Fibroblast of skin of back (primary cell): ENCODE results near the gene CEP104.

Experiments
- DNase-seq: peaks from one replicate; pipeline ENCODE4 v3.0.0-alpha.2; 2013

Gene CEP104

DNA sequence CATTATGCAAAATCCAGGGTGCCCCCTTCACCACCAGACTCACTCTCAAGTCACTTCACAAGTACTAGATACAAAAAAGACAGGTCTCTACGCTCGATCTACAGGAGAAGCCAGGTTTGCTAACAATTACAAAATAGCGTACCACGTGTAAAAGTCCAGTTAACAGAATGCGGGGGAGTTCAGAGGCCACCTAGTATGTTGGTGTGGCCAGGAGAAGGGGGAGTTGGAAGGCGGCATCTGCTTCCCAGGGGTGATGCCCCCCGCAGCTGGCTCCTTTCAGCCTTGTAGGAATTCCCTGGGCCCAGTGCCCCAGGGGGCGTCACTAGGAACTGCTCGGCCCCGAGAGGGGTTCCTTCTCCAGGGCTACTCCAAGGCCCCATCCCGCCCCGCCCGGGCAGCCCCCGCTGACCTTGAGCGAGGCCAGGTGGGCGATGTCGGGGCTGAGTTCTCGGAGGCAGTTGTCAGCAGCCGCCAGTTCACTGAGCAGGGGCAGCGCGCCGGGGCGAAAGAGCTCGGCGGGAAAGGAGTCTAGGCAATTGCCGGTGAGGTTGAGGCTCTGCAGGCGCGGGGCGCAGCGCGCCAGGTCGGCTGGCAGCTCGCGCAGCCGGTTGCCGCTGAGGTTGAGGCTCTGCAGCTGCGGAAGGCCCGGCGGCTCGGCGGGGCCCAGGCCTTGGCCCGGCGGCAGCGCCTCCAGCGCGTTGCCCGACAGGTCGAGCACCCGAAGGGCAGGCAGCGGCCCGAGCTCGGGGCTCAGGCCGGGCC is 61.4 kb downstream of the CEP104 start:
- no peak for DNase-seq

GRCh38 chr1:3790952-3791351 is 66.1 kb downstream of the CEP104 start:
- no peak for DNase-seq

GRCh38 chr1:3790500-3790923 is 66.5 kb downstream of the CEP104 start:
- DNase-seq, result no peak

- no peak for DNase-seq
These were observed 67.3 kb downstream of the CEP104 start for GRCh38 chr1:3789421-3790300.

GRCh38 chr1:3788756-3789420 is 68.1 kb downstream of the CEP104 start:
- DNase-seq, result no peak

DNA sequence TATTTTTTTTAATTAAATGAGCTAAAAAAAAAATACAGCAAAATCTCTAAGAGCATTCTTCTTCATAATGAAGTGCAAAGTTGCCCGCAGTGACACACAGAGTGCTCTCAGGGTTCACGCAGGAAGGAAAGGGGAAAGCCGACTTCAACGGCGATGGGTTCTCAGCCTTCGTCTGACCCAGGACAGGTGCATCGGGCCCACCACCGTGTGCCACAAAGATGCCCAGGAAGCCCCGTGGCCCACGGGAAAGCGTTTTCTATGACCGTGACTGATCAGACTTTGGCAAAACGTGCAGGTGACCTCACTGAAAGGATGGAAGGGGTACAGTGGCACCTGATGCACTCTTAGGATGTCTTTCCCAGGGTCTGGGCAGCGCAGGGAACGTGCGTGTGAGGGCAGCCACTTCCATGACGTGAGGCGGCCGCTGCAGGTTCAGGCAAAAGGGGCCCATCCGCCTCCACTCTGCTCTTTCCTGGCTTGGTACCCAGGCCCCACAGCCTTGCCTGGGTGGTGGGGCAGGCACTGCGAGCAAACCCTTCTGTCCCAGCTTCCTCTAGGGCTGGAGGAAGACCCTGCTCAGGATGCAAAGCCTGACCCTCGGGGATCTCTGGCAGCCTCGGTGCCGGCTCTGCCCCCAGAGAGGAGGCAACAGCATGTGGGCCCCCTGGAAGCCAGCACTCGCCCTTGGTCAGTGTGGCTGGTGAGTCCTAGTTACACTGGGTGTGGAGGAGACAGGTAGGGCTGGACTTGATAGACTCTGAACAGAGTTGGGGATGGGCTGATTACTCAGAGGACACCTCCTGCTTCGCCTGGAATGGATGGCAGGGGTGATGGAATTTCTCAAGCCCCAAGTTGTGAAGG is 69.0 kb downstream of the CEP104 start:
- no peak for DNase-seq

- DNase-seq, result no peak
These were observed 69.7 kb downstream of the CEP104 start for GRCh38 chr1:3787349-3787715.

- no peak for DNase-seq
These were observed 70.3 kb downstream of the CEP104 start for GRCh38 chr1:3786468-3787348.

- DNase-seq, result no peak
These were observed 71.4 kb downstream of the CEP104 start for GRCh38 chr1:3785456-3786157.

DNA sequence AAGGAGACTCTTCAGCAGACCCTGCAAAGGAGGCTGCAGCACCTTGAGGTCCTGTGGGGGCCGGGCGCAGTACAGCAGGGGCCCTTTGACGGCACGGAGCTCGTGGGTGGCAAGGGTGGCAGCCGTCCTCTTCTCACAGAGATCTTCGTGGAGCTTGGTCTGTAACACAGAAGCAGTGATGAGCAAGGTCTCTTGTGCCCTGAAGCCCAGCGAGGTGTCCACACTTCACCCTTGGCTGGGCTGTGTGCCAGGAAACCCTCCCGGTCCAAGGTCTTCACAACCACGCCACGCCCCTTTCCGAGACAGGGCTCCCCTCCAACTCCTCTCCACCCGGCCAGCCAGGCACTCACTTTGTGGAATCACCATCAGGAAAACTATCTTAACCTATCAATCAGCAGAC is 72.0 kb downstream of the CEP104 start:
- no peak for DNase-seq

DNA sequence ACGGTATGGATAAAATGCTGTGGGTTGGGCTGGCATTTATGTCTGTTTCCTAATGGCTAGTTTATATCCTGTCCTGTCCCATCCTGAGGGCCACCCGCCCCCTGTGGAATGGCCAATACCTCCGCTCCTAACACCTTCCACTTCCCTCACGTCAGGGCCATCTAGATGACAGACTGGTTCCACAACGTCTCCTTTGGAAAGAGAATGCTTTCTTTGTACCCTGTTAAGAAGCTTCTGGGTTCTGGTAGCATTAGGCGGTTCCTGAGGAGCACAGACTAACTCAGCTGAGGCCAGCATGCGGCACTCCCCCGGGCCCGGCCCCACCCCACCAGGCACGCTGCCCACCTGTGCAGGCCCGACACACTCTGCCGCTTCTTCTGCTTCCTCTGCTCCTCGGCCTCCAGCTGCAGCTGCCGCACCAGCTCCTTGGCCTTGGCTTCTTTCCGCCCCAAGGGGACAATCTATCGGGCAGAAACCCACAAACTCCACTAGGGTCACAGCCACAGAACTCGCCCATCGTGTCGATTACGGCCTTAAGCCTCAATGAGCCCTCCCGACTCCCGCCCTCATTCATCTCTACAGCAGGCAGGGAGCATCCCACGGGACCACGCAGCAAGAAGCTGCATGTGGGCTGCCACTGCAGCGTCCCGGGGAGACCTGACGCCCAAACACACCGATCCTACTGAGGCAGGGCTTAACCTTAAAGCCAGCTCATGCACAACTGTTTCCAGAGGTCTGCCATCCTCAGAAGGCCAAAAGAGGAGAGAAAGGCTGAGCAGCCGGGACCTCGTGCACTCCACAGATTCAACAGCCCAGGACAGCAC is 73.1 kb downstream of the CEP104 start:
- no peak for DNase-seq

GRCh38 chr1:3780901-3781300 is 76.1 kb downstream of the CEP104 start:
- DNase-seq, result no peak

- no peak for DNase-seq
These were observed 77.0 kb downstream of the CEP104 start for GRCh38 chr1:3779912-3780416.

- DNase-seq, result no peak
These were observed 77.6 kb downstream of the CEP104 start for GRCh38 chr1:3779265-3779911.

GRCh38 chr1:3778590-3779264 is 78.3 kb downstream of the CEP104 start:
- no peak for DNase-seq

DNA sequence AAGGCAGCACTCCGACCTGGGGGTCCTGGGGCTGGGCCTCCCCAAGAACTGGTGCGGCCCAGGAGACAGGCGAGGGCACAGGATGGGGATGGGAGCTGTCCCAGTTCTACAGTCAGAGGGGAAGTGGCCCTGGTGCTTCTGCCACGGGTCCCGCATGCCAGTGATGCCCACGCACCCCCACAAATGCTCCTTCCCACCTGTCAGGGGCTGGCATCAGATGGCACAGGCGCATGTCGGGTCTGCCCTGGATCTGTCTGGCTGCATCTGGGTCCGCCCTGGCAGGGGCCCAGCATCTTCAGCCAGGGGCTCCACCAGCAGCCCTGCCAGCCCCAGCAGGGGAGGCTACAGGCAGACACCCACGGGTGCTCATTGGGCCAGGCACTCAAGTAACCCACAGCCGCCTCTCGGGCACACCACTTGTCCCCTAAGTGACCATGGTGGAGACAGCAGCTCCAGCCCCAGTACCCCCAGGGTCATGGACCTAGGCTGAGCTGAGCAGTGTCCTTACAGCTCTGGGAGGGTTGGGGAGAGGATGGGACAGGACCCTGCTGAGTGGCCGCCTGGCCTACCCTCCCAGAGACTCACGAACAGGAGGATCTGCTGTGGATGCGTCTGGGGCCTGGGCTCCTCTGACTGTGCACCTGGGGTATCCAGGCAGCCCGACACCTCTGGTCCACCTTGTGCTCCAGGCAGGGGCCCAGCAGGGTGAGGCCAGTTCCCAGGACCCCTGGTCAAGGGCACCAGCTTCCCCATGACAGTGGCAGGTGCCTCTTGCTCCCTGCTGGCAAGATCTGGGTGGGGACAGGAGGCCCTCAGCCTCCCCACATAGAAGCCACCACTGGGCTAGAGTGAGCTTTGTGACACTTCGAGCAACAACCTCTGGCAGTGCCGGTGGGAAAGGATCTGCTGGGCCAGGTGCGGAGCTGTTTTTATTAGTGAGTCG is 79.1 kb downstream of the CEP104 start:
- no peak for DNase-seq

DNA sequence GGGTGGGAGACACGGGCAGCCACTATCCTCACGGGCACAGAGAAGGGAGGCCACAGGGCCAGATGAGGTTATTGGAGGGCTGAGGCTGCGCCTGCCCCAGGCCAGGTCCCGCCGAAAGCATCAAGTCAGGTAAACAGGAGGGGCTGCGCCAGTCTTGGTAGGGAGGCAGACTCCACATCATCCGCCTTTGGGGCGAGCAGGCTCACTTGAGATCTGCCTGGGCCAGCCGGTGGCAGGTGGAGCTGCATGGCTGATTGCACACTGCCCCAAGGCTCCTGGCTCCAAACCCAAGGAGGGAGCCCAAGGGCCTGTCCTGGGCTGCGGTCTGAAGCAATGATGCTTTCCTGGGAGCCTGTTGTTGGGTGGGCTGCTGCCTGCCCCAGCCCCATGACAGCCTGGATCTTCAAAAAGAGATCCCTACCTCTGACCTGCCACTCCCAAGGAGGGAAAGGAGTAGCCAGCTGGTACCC is 79.9 kb downstream of the CEP104 start:
- DNase-seq, result no peak
